K562 (cell line): Measurements from ENCODE around the gene ZDHHC3. TPM values are rescaled to one million over a fixed set of nuclear protein-coding genes. Genes with fewer than 3 reads are reported as not detected.

Experiments used
- ATAC-seq: fragments of 200-7000 bp; cut with Tn5 transposase; 3 replicates; pipeline ENCODE4 v1.9.1; 2020; ENCODE audit warnings: moderate library complexity
- BruUV-seq: library from RNA; stranded (reverse); fragments of 400-500 nt; replicated peaks from 2 replicates; lab custom pipeline; 2021; lab: Mats Ljungman, UMichigan
- CTCF ChIA-PET: fragments of 300-600 bp; formaldehyde crosslinking; extraction: SDS; loops from one replicate; lab custom pipeline; 2021; ENCODE audit warnings: low intra/inter-chr PET ratio; lab: Yijun Ruan, JAX
- POLR2A ChIA-PET: fragments of 300-600, 350-650 bp; sonication (Branson Sonifier 250); formaldehyde crosslinking; extraction: SDS; loops from one replicate; lab custom pipeline; 2021; ENCODE audit warnings: antibody characterized with exemption, inconsistent platforms; lab: Yijun Ruan, JAX
- DNase-seq, 4 experiments: peaks; one replicate each; pipeline versions ENCODE4 v3.0.0 to v3.0.0-alpha.2; 2011 to 2018; ENCODE audit warnings: low spot score in 3 of 4, mixed read lengths in 3 of 4; ENCODE audit errors: extremely low read depth in 1 of 4
- FAIRE-seq: peaks from 2 replicates; lab custom pipeline; 2011; peaks lifted over from hg19 to GRCh38; lab: Jason Lieb, UNC
- H2AFZ ChIP-seq: 2 replicates; pipeline ENCODE4 v1.6.0; 2011; ENCODE audit warnings: low read depth, low read length, control low read depth, inconsistent platforms
- H3K27ac ChIP-seq: fragments of 200-600 bp; 3 replicates; pipeline ENCODE4 v1.8.0; 2011; ENCODE audit warnings: low read depth, mild to moderate bottlenecking, control low read depth, inconsistent platforms, low read length, moderate library complexity, mixed read lengths; ENCODE audit errors: extremely low read depth
- H3K27me3 ChIP-seq, 2 experiments: fragments of 300-600 bp in 1 of 2; 2 replicates in 1 of 2; 3 replicates in 1 of 2; pipeline versions ENCODE4 v1.6.0 to v1.8.0; 2011; ENCODE audit warnings: inconsistent platforms in 2 of 2, low read length in 2 of 2, mild to moderate bottlenecking in 1 of 2, mixed read lengths in 1 of 2, moderate library complexity in 1 of 2; ENCODE audit not compliant: control insufficient read depth in 2 of 2, insufficient read depth in 2 of 2
- H3K36me3 ChIP-seq: fragments of 300-600 bp; 3 replicates; pipeline ENCODE4 v1.8.0; 2011; ENCODE audit warnings: mild to moderate bottlenecking, low read length, inconsistent platforms; ENCODE audit not compliant: control insufficient read depth, insufficient read depth
- H3K4me1 ChIP-seq, 2 experiments: fragments of 200-600 bp in 1 of 2; replicated peaks in 1 of 2; 2 replicates in 1 of 2; 3 replicates in 1 of 2; pipeline versions ENCODE4 v1.5.1 to v1.8.0; 2011; ENCODE audit warnings: inconsistent platforms in 2 of 2, low read length in 2 of 2, mild to moderate bottlenecking in 1 of 2, mixed read lengths in 1 of 2, moderate library complexity in 1 of 2; ENCODE audit not compliant: control insufficient read depth in 2 of 2, insufficient read depth in 2 of 2
- H3K4me2 ChIP-seq: 2 replicates; pipeline ENCODE4 v1.6.1; 2011; ENCODE audit warnings: low read length, control low read depth, inconsistent platforms, mixed read lengths; ENCODE audit not compliant: insufficient read depth
- H3K4me3 ChIP-seq: fragments of 200-600 bp; sonication (generic), shearing (Covaris generic); 2 replicates; pipeline ENCODE4 v1.5.1; 2016; ENCODE audit warnings: control low read depth, inconsistent platforms
- H3K79me2 ChIP-seq: fragments of 200-600 bp; 3 replicates; pipeline ENCODE4 v1.8.0; 2011; ENCODE audit warnings: low read length, inconsistent platforms; ENCODE audit not compliant: control insufficient read depth, insufficient read depth
- H3K9ac ChIP-seq, 2 experiments: 2 replicates each; pipeline versions ENCODE4 v1.6.0 to v1.6.1; 2011; ENCODE audit warnings: low read depth in 2 of 2, low read length in 2 of 2, control low read depth in 1 of 2, inconsistent platforms in 1 of 2, mild to moderate bottlenecking in 1 of 2, mixed read lengths in 1 of 2; ENCODE audit not compliant: insufficient read depth in 1 of 2
- H3K9me1 ChIP-seq: one replicate; pipeline ENCODE4 v1.6.0; 2011; ENCODE audit warnings: inconsistent platforms, mild to moderate bottlenecking, low read length, moderate library complexity; ENCODE audit not compliant: control insufficient read depth, insufficient read depth
- H3K9me3 ChIP-seq: replicated peaks from 2 replicates; pipeline ENCODE4 v1.5.1; 2011; ENCODE audit warnings: low read depth, low read length, inconsistent platforms; ENCODE audit not compliant: control insufficient read depth, insufficient read depth
- H4K20me1 ChIP-seq: replicated peaks from 2 replicates; pipeline ENCODE4 v1.6.1; 2011; ENCODE audit warnings: low read length, inconsistent platforms, mixed read lengths; ENCODE audit not compliant: control insufficient read depth, insufficient read depth
- ARNT ChIP-seq, 2 experiments: fragments of 450-650 bp; IDR thresholded peaks; 2 replicates each; pipeline ENCODE4 v1.6.1; 2016; ENCODE audit warnings: mild to moderate bottlenecking in 1 of 2
- BRCA1 ChIP-seq, 2 experiments: fragments of 450-650 bp in 1 of 2; sonication (generic) in 1 of 2; formaldehyde crosslinking in 1 of 2; IDR thresholded peaks; 2 replicates each; pipeline versions ENCODE4 v1.5.0 to v1.6.1; 2017 to 2020; ENCODE audit warnings: mild to moderate bottlenecking in 1 of 2, missing genetic modification reagents in 1 of 2
- FOXJ3 ChIP-seq: sonication (generic); formaldehyde crosslinking; IDR thresholded peaks from 2 replicates; pipeline ENCODE4 v1.4.0; 2020; ENCODE audit warnings: mild to moderate bottlenecking, missing genetic modification reagents
- HDAC1 ChIP-seq, 2 experiments: fragments of 450-650 bp; IDR thresholded peaks; 2 replicates each; pipeline ENCODE4 v1.6.1; 2016 to 2017; ENCODE audit warnings: inconsistent platforms in 1 of 2, mild to moderate bottlenecking in 1 of 2, moderate library complexity in 1 of 2
- MIER1 ChIP-seq: fragments of 450-650 bp; IDR thresholded peaks from 2 replicates; pipeline ENCODE4 v1.6.1; 2016; ENCODE audit warnings: antibody characterized with exemption, mild to moderate bottlenecking, low read depth
- NCOR1 ChIP-seq: fragments of 450-650 bp; IDR thresholded peaks from 2 replicates; pipeline ENCODE4 v1.6.1; 2016; ENCODE audit warnings: mild to moderate bottlenecking, moderate library complexity
- PATZ1 ChIP-seq: fragments of 250-450 bp; sonication (Bioruptor Pico); IDR thresholded peaks from 2 replicates; pipeline ENCODE4 v1.5.0; 2020; ENCODE audit warnings: mild to moderate bottlenecking, borderline replicate concordance
- POLR2B ChIP-seq: fragments of 450-650 bp; IDR thresholded peaks from 2 replicates; pipeline ENCODE4 v1.6.1; 2018; ENCODE audit warnings: low read depth; ENCODE audit not compliant: partially characterized antibody
- PTRF ChIP-seq: fragments of 450-650 bp; IDR thresholded peaks from 2 replicates; pipeline ENCODE4 v1.6.1; 2016; ENCODE audit warnings: mild to moderate bottlenecking, missing genetic modification characterization, missing compliant biosample characterization
- RBM22 ChIP-seq: fragments of 200-400 bp; formaldehyde crosslinking; IDR thresholded peaks from 2 replicates; pipeline ENCODE4 v1.6.1; 2018; ENCODE audit warnings: low read length, low read depth; ENCODE audit not compliant: poor library complexity, severe bottlenecking
- SNRNP70 ChIP-seq: fragments of 200-400 bp; formaldehyde crosslinking; optimal IDR thresholded peaks from 2 replicates; pipeline ENCODE3; 2017; ENCODE audit warnings: low read depth, low read length
- SREBF1 ChIP-seq: fragments of 150-350 bp; IDR thresholded peaks from 2 replicates; pipeline ENCODE4 v1.6.1; 2014; ENCODE audit warnings: antibody characterized with exemption, low read depth, low read length, borderline replicate concordance
- SRF ChIP-seq, 2 experiments: fragments of 250-450, 450-650 bp in 1 of 2; sonication (Bioruptor Pico) in 1 of 2; sonication (generic) in 1 of 2; formaldehyde crosslinking; IDR thresholded peaks; 2 replicates each; pipeline versions ENCODE4 v1.5.0 to v1.5.1; 2020 to 2022; ENCODE audit warnings: mild to moderate bottlenecking in 1 of 2, missing genetic modification reagents in 1 of 2
- TCFL5 ChIP-seq: fragments of 250-450 bp; sonication (Bioruptor Pico); conservative IDR thresholded peaks from 2 replicates; pipeline ENCODE4 v1.6.1; 2021; ENCODE audit warnings: mild to moderate bottlenecking, moderate library complexity, matching md5 sums
- ZNF316 ChIP-seq: fragments of 450-650 bp; IDR thresholded peaks from 2 replicates; pipeline ENCODE4 v1.6.1; 2016
- WGBS: fragments of 100-300 bp; shearing (Covaris generic); methylation state at CpG from one replicate; pipeline ENCODE4 v1.1.6; 2016; ENCODE audit warnings: low coverage, mixed read lengths; ENCODE audit not compliant: insufficient coverage; ENCODE audit errors: missing lambda C conversion rate; 5-methylcytosine and 5-hydroxymethylcytosine counted together
- in situ Hi-C: fragments of 300-500 bp; cut with MboI; formaldehyde crosslinking; loops from 4 replicates; pipeline ENCODE4 v1.15.0; 2018; ENCODE audit warnings: inconsistent platforms, mixed read lengths
- intact Hi-C: fragments of 100-400 bp; cut with micrococcal nuclease; formaldehyde crosslinking; loops from 2 replicates; pipeline ENCODE4 v1.14.2; 2022
- polyA plus RNA-seq, 8 experiments: library from polyadenylated mRNA; depleted of rRNA in 4 of 8; stranded (reverse) in 5 of 8; unstranded in 3 of 8; fragments of >200 nt; fragmentation: Nextera tagmentation in 2 of 8; fragmentation: Illumina TruSeq in 1 of 8; extraction: Ambion mirVana in 2 of 8; extraction: Trizol in 1 of 8; gene quantifications; 2 replicates each; pipeline versions ENCODE4 v1.2.1 to v1.2.3, GENCODE V29; 2011 to 2014; ENCODE audit warnings: inconsistent platforms in 1 of 8, missing spikeins in 1 of 8
- total RNA-seq, 7 experiments: library from RNA; depleted of rRNA in 6 of 7; stranded (reverse); fragments of >200 nt in 6 of 7; fragmentation: Illumina TruSeq in 2 of 7; extraction: Trizol in 2 of 7; gene quantifications; 2 replicates each; pipeline versions ENCODE4 v1.2.1 to v1.2.3, GENCODE V29; 2011 to 2021; ENCODE audit warnings: low replicate concordance in 1 of 7

The ZDHHC3 gene
- total and polyA plus RNA-seq, 9 of the 15 experiments (the other 6 are each of a cell fraction or from before 2014, with no cell fraction given), result 10.3 to 120 (median 67.2) TPM

GRCh38 chr3:44932986-44933944, 42.7 kb downstream of the ZDHHC3 start (continued):
- no peak for TF ChIP-seq ZNF316
- TF ChIP-seq BRCA1 (IDR thresholded peaks at IDR 0.05), result no peak
- TF ChIP-seq BRCA1 (CRISPR knock-in tag; IDR thresholded peaks at IDR 0.05), result no peak

GRCh38 chr3:44932271-44932670, 43.7 kb downstream of the ZDHHC3 start:
- intact Hi-C loops, result no loop called here
- Histone ChIP-seq H3K4me1 (peaks cover 3 to 7% of the 10 kb centered on the region in 2 experiments; a peak in 4 of 5 replicates), H3K9me1 (peaks cover 3% of the 10 kb centered on the region), H3K27me3 (no peaks in the 10 kb centered on the region), H3K36me3 (peaks cover 55% of the 10 kb centered on the region; the same call in 2 of the 3 replicates), H3K4me3 (no peak overlapping the region), H3K79me2 (no peaks in the 10 kb centered on the region), H3K9me3 (no peaks in the 10 kb centered on the region), H3K9ac (no peak overlapping the region), H3K27ac (no peak overlapping the region), H2AFZ (no peak overlapping the region), H4K20me1 (no peaks in the 10 kb centered on the region), H3K4me2 (no peak overlapping the region)
- POLR2A ChIA-PET, result interaction anchor here (0.8 kb wide), 1 partner anchor 36 kb away, joined by 3 read pairs; no protein-coding TSS in a partner anchor
- CTCF ChIA-PET, result no interaction called here
- WGBS, result 35% methylated on average over 2 of the region's 2 CpGs
- in situ Hi-C loops, result no loop called here
- FAIRE-seq, result no peak
- ATAC-seq, result no peak
- TF ChIP-seq PATZ1, result no peak
- TF ChIP-seq PTRF (tag), result no peak
- TF ChIP-seq MIER1, result no peak
- TF ChIP-seq HDAC1 (IDR thresholded peaks at IDR 0.05), result no peak
- TF ChIP-seq POLR2B, result no peak
- no peak for TF ChIP-seq FOXJ3
- TF ChIP-seq RBM22, result no peak
- no peak for TF ChIP-seq SREBF1
- no peak for TF ChIP-seq TCFL5 (CRISPR knock-in tag)
- TF ChIP-seq ARNT (IDR thresholded peaks at IDR 0.05), result no peak
- TF ChIP-seq NCOR1, result no peak
- TF ChIP-seq SRF (CRISPR knock-in tag; IDR thresholded peaks at IDR 0.05), result no peak
- TF ChIP-seq SNRNP70, result no peak
- DNase-seq, result no peak
- no TSS peak for BruUV-seq
